Measurements from ENCODE around the gene ARID1B.

ARID1B gene

GRCh38 chr6:157059781-157060180 lies 282.6 kb downstream of the ARID1B start:
- no peak for DNase-seq (ENCODE audit: extremely low spot score)
- no peak for TF ChIP-seq CTCF (IDR thresholded peaks at IDR 0.05; ENCODE audit: control extremely low read depth, extremely low read depth, low read depth, missing control alignments)
- ChIA-PET POLR2A (no interaction called here), CTCF (interaction anchor here (1.2 to 1.5 kb wide), 2 partner anchors 9 to 15 kb away, joined by 3 read pairs; no protein-coding TSS in a partner anchor)

GRCh38 chr6:157060440-157060952 lies 283.3 kb downstream of the ARID1B start:
- ChIA-PET CTCF (interaction anchor here (1.2 kb wide), 1 partner anchor 9 kb away, joined by 3 read pairs; no protein-coding TSS in a partner anchor), POLR2A (no interaction called here)
- TF ChIP-seq CTCF (IDR thresholded peaks at IDR 0.05; ENCODE audit: control extremely low read depth, extremely low read depth, low read depth, missing control alignments): no peak
- DNase-seq (ENCODE audit: extremely low spot score): no peak

GRCh38 chr6:157061770-157062594 lies 284.8 kb downstream of the ARID1B start:
- POLR2A ChIA-PET: interaction anchor here (0.6 kb wide), 1 partner anchor 47 kb away, joined by 3 read pairs; no protein-coding TSS in a partner anchor
- CTCF ChIA-PET: interaction anchor here (0.7 to 1.4 kb wide), 6 partner anchors 9 to 25 kb away, joined by 3 read pairs; no protein-coding TSS in a partner anchor
- no peak for TF ChIP-seq CTCF (IDR thresholded peaks at IDR 0.05; ENCODE audit: control extremely low read depth, extremely low read depth, low read depth, missing control alignments)
- DNase-seq (ENCODE audit: extremely low spot score): no peak

- TF ChIP-seq CTCF (IDR thresholded peaks at IDR 0.05; ENCODE audit: control extremely low read depth, extremely low read depth, low read depth, missing control alignments): no peak
- CTCF ChIA-PET: interaction anchor here (1.3 kb wide), 1 partner anchor 8 kb away, joined by 6 read pairs; no protein-coding TSS in a partner anchor
- DNase-seq (ENCODE audit: extremely low spot score): no peak
- POLR2A ChIA-PET: no interaction called here
Observed at GRCh38 chr6:157063176-157063905, 286.2 kb downstream of the ARID1B start.

GRCh38 chr6:157063923-157064322 lies 286.7 kb downstream of the ARID1B start:
- ChIA-PET CTCF (interaction anchor here (1.3 kb wide), 1 partner anchor 8 kb away, joined by 6 read pairs; no protein-coding TSS in a partner anchor), POLR2A (no interaction called here)
- TF ChIP-seq CTCF (IDR thresholded peaks at IDR 0.05; ENCODE audit: control extremely low read depth, extremely low read depth, low read depth, missing control alignments): no peak
- DNase-seq (ENCODE audit: extremely low spot score): no peak

GRCh38 chr6:157064502-157064901 lies 287.3 kb downstream of the ARID1B start:
- no peak for DNase-seq (ENCODE audit: extremely low spot score)
- TF ChIP-seq CTCF (IDR thresholded peaks at IDR 0.05; ENCODE audit: control extremely low read depth, extremely low read depth, low read depth, missing control alignments): no peak
- ChIA-PET CTCF (interaction anchor here (1.3 kb wide), 1 partner anchor 9 kb away, joined by 6 read pairs; no protein-coding TSS in a partner anchor), POLR2A (no interaction called here)

Measured in GM10248 (cell line).